GM12878 (cell line): ENCODE measurements around the gene ANAPC16. TPM values are rescaled to one million over a fixed set of nuclear protein-coding genes. Genes with fewer than 3 reads are reported as not detected.

Experiments used
- CHD4 ChIP-seq: fragments of 200-600 bp; sonication (generic); IDR thresholded peaks from 2 replicates; pipeline ENCODE4 v1.6.1; 2016; ENCODE audit warnings: mild to moderate bottlenecking
- CREM ChIP-seq: IDR thresholded peaks from 2 replicates; pipeline ENCODE4 v1.6.1; 2014; ENCODE audit warnings: antibody characterized with exemption, low read depth
- MEF2A ChIP-seq: IDR thresholded peaks from 2 replicates; pipeline ENCODE4 v1.6.1; 2011; ENCODE audit warnings: low read depth, mild to moderate bottlenecking, low read length, moderate library complexity; ENCODE audit not compliant: insufficient read depth
- NFIC ChIP-seq: IDR thresholded peaks from 2 replicates; pipeline ENCODE4 v1.6.1; 2012; ENCODE audit warnings: low read depth, mild to moderate bottlenecking, inconsistent platforms, low read length, moderate library complexity
- NR2F1 ChIP-seq: fragments of 450-650 bp; conservative IDR thresholded peaks from 2 replicates; pipeline ENCODE4 v1.6.1; 2017; ENCODE audit warnings: mild to moderate bottlenecking
- POU2F2 ChIP-seq: IDR thresholded peaks from 3 replicates; pipeline ENCODE4 v1.6.1; 2011; ENCODE audit warnings: low read depth, mild to moderate bottlenecking, low read length, borderline replicate concordance
- RAD21 ChIP-seq: IDR thresholded peaks from 2 replicates; pipeline ENCODE4 v1.6.1; 2011; ENCODE audit warnings: mild to moderate bottlenecking, low read depth, low read length, moderate library complexity; ENCODE audit not compliant: insufficient read depth
- RAD51 ChIP-seq: fragments of 450-650 bp; IDR thresholded peaks from 2 replicates; pipeline ENCODE4 v1.6.1; 2016; ENCODE audit warnings: moderate library complexity, mild to moderate bottlenecking, inconsistent platforms
- RELA ChIP-seq: fragments of 450-650 bp; IDR thresholded peaks from 2 replicates; pipeline ENCODE4 v1.8.0; 2014; ENCODE audit warnings: borderline replicate concordance; ENCODE audit not compliant: partially characterized antibody
- RUNX3 ChIP-seq: IDR thresholded peaks from 2 replicates; pipeline ENCODE4 v1.6.1; 2012; ENCODE audit warnings: low read length, inconsistent platforms
- SREBF1 ChIP-seq: IDR thresholded peaks from 2 replicates; pipeline ENCODE4 v1.6.1; 2012; ENCODE audit warnings: mild to moderate bottlenecking, low read length
- YY1 ChIP-seq: IDR thresholded peaks from 2 replicates; pipeline ENCODE4 v1.6.1; 2011; ENCODE audit warnings: low read depth, mild to moderate bottlenecking, low read length
- ZBED1 ChIP-seq: IDR thresholded peaks from 2 replicates; pipeline ENCODE4 v1.6.1; 2016; ENCODE audit warnings: borderline replicate concordance
- ZNF274 ChIP-seq: IDR thresholded peaks from one replicate; pipeline ENCODE4 v1.8.0; 2011; ENCODE audit not compliant: insufficient read length, insufficient read depth
- ZZZ3 ChIP-seq: IDR thresholded peaks from 2 replicates; pipeline ENCODE4 v1.6.1; 2011; ENCODE audit warnings: low read depth; ENCODE audit not compliant: control insufficient read depth, insufficient read length
- polyA plus RNA-seq, 11 experiments: library from polyadenylated mRNA; depleted of rRNA in 4 of 11; unstranded in 6 of 11; stranded (reverse) in 5 of 11; fragments of >200 nt; fragmentation: Nextera tagmentation in 4 of 11; fragmentation: Illumina TruSeq in 1 of 11; extraction: Ambion mirVana in 4 of 11; extraction: Trizol in 1 of 11; gene quantifications; 1 replicate in 1 of 11; 2 replicates in 10 of 11; pipeline versions ENCODE4 v1.2.1 to v1.2.3, GENCODE V29; 2011 to 2016; ENCODE audit warnings: inconsistent platforms in 2 of 11, missing spikeins in 2 of 11, low read depth in 1 of 11
- total RNA-seq, 4 experiments: library from RNA; depleted of rRNA in 3 of 4; stranded (reverse); fragments of >200 nt in 3 of 4; fragmentation: Illumina TruSeq in 1 of 4; extraction: Trizol in 1 of 4; gene quantifications; 2 replicates each; pipeline versions ENCODE4 v1.2.1 to v1.2.3, GENCODE V29; 2013 to 2021
- TF ChIP-seq, protein P1 (sequence below): IDR thresholded peaks from 2 replicates; pipeline ENCODE4 v1.6.1; 2012; ENCODE audit warnings: low read depth, low read length, improper control_type of control experiment
- TF ChIP-seq, protein P2 (sequence below): fragments of 450-650 bp; formaldehyde crosslinking; IDR thresholded peaks from 2 replicates; pipeline ENCODE4 v1.4.0; 2020; ENCODE audit warnings: mild to moderate bottlenecking, moderate library complexity
- TF ChIP-seq, protein P3 (sequence below): fragments of 450-650 bp; IDR thresholded peaks from 2 replicates; pipeline ENCODE4 v1.6.1; 2014; ENCODE audit warnings: mild to moderate bottlenecking
- TF ChIP-seq, protein P4 (sequence below): fragments of 450-650 bp; IDR thresholded peaks from 2 replicates; pipeline ENCODE4 v1.6.1; 2018; ENCODE audit warnings: mild to moderate bottlenecking, low read depth, moderate library complexity; ENCODE audit not compliant: partially characterized antibody
- TF ChIP-seq, protein P5 (sequence below): fragments of 450-650 bp; IDR thresholded peaks from 2 replicates; pipeline ENCODE4 v1.6.1; 2017; ENCODE audit warnings: mild to moderate bottlenecking, low read depth, inconsistent platforms; ENCODE audit not compliant: poor library complexity, severe bottlenecking

ANAPC16 gene
- total and polyA plus RNA-seq, 10 of the 15 experiments (the other 5 are each of a cell fraction or from before 2014, with no cell fraction given): 66.9 to 208 (median 134) TPM

DNA sequence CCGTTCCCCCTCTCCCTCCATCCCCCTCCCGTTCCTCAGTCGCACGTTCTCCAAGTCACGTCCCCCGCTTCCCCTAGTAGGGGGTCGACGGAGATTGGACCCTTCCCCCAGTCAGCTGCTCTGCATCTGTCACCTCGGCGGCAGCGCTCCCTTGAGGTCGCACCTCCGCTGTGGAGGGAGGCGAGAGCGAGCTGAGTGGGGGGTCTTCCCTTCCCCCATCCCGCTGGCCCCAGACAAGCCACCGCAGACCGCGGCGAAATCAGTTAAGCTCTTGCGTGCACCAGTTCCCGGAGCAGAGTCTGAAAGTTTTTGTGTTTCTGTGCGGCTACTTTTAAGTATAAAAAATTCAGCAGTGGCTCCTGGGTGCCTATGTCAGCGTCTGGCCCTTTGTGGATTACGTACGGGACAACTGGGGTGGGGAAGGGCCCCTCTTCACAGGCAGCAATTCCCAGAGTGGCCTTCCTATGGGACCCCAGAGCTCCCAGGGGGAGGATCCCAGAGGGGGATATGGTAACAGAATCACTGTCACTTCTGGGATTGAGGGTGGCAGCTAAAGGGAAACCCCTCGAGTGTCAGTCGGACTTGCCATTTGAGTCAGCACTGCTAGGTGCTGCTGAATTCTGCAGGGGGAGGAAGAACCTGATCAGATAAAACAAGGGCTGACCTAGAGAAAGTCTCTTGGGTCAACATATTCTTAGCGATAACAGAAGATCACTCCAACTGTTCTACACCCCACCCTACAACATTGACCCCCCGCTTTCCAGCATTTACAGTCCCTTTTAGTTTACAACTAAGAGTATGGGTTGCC, 45.4 kb downstream of the ANAPC16 start (continued):
- TF ChIP-seq, protein P1, sequence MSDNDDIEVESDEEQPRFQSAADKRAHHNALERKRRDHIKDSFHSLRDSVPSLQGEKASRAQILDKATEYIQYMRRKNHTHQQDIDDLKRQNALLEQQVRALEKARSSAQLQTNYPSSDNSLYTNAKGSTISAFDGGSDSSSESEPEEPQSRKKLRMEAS: no peak; the same call in 1 of the 2 replicates
- TF ChIP-seq SREBF1: no peak
- TF ChIP-seq POU2F2: peak; percentile 55; the same call in 2 of the 3 replicates
- TF ChIP-seq ZZZ3: no peak
- TF ChIP-seq, protein P2, sequence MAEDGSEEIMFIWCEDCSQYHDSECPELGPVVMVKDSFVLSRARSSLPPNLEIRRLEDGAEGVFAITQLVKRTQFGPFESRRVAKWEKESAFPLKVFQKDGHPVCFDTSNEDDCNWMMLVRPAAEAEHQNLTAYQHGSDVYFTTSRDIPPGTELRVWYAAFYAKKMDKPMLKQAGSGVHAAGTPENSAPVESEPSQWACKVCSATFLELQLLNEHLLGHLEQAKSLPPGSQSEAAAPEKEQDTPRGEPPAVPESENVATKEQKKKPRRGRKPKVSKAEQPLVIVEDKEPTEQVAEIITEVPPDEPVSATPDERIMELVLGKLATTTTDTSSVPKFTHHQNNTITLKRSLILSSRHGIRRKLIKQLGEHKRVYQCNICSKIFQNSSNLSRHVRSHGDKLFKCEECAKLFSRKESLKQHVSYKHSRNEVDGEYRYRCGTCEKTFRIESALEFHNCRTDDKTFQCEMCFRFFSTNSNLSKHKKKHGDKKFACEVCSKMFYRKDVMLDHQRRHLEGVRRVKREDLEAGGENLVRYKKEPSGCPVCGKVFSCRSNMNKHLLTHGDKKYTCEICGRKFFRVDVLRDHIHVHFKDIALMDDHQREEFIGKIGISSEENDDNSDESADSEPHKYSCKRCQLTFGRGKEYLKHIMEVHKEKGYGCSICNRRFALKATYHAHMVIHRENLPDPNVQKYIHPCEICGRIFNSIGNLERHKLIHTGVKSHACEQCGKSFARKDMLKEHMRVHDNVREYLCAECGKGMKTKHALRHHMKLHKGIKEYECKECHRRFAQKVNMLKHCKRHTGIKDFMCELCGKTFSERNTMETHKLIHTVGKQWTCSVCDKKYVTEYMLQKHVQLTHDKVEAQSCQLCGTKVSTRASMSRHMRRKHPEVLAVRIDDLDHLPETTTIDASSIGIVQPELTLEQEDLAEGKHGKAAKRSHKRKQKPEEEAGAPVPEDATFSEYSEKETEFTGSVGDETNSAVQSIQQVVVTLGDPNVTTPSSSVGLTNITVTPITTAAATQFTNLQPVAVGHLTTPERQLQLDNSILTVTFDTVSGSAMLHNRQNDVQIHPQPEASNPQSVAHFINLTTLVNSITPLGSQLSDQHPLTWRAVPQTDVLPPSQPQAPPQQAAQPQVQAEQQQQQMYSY: no peak
- peak; percentile 92 for TF ChIP-seq NR2F1
- TF ChIP-seq NFIC: peak; percentile 93
- TF ChIP-seq CREM: peak; percentile 92
- TF ChIP-seq RAD21: peak; percentile 18; the same call in 1 of the 2 replicates
- TF ChIP-seq, protein P3, sequence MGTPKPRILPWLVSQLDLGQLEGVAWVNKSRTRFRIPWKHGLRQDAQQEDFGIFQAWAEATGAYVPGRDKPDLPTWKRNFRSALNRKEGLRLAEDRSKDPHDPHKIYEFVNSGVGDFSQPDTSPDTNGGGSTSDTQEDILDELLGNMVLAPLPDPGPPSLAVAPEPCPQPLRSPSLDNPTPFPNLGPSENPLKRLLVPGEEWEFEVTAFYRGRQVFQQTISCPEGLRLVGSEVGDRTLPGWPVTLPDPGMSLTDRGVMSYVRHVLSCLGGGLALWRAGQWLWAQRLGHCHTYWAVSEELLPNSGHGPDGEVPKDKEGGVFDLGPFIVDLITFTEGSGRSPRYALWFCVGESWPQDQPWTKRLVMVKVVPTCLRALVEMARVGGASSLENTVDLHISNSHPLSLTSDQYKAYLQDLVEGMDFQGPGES: no peak
- TF ChIP-seq, protein P4, sequence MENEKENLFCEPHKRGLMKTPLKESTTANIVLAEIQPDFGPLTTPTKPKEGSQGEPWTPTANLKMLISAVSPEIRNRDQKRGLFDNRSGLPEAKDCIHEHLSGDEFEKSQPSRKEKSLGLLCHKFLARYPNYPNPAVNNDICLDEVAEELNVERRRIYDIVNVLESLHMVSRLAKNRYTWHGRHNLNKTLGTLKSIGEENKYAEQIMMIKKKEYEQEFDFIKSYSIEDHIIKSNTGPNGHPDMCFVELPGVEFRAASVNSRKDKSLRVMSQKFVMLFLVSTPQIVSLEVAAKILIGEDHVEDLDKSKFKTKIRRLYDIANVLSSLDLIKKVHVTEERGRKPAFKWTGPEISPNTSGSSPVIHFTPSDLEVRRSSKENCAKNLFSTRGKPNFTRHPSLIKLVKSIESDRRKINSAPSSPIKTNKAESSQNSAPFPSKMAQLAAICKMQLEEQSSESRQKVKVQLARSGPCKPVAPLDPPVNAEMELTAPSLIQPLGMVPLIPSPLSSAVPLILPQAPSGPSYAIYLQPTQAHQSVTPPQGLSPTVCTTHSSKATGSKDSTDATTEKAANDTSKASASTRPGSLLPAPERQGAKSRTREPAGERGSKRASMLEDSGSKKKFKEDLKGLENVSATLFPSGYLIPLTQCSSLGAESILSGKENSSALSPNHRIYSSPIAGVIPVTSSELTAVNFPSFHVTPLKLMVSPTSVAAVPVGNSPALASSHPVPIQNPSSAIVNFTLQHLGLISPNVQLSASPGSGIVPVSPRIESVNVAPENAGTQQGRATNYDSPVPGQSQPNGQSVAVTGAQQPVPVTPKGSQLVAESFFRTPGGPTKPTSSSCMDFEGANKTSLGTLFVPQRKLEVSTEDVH: peak; percentile 68
- no peak for TF ChIP-seq ZNF274
- TF ChIP-seq ZBED1: peak; percentile 76; the same call in 1 of the 2 replicates
- TF ChIP-seq RUNX3: peak; percentile 74; the same call in 1 of the 2 replicates
- TF ChIP-seq RELA: peak; percentile 79
- TF ChIP-seq YY1: no peak
- TF ChIP-seq, protein P5, sequence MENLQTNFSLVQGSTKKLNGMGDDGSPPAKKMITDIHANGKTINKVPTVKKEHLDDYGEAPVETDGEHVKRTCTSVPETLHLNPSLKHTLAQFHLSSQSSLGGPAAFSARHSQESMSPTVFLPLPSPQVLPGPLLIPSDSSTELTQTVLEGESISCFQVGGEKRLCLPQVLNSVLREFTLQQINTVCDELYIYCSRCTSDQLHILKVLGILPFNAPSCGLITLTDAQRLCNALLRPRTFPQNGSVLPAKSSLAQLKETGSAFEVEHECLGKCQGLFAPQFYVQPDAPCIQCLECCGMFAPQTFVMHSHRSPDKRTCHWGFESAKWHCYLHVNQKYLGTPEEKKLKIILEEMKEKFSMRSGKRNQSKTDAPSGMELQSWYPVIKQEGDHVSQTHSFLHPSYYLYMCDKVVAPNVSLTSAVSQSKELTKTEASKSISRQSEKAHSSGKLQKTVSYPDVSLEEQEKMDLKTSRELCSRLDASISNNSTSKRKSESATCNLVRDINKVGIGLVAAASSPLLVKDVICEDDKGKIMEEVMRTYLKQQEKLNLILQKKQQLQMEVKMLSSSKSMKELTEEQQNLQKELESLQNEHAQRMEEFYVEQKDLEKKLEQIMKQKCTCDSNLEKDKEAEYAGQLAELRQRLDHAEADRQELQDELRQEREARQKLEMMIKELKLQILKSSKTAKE: peak; percentile 98
- no peak for TF ChIP-seq CHD4
- no peak for TF ChIP-seq MEF2A
- peak; percentile 12; the same call in 1 of the 2 replicates for TF ChIP-seq RAD51
